KMS-11 (cell line): ENCODE data around the gene EML1.

Experiments
- H2AFZ ChIP-seq: fragments of 200-600 bp; sonication (generic); 2 replicates; pipeline ENCODE4 v1.6.1; 2016; ENCODE audit warnings: antibody characterized with exemption, mixed run types, low read depth
- H3K27ac ChIP-seq: fragments of 200-600 bp; sonication (generic); 2 replicates; pipeline ENCODE4 v1.6.1; 2016; ENCODE audit warnings: mild to moderate bottlenecking, mixed run types
- H3K27me3 ChIP-seq: fragments of 200-600 bp; sonication (generic); 2 replicates; pipeline ENCODE4 v1.6.1; 2017; ENCODE audit warnings: mild to moderate bottlenecking, low read depth, mixed run types, moderate library complexity; ENCODE audit not compliant: insufficient read depth
- H3K36me3 ChIP-seq: fragments of 200-600 bp; sonication (generic); 2 replicates; pipeline ENCODE4 v1.6.1; 2017; ENCODE audit warnings: mild to moderate bottlenecking, mixed run types; ENCODE audit not compliant: insufficient read depth
- H3K4me1 ChIP-seq: fragments of 200-600 bp; sonication (generic); 2 replicates; pipeline ENCODE4 v1.6.1; 2016; ENCODE audit warnings: mild to moderate bottlenecking, low read depth, mixed run types; ENCODE audit not compliant: poor library complexity, severe bottlenecking
- H3K4me2 ChIP-seq: fragments of 200-600 bp; sonication (generic); 2 replicates; pipeline ENCODE4 v1.7.0; 2016; ENCODE audit warnings: mild to moderate bottlenecking, mixed run types
- H3K4me3 ChIP-seq: fragments of 200-600 bp; sonication (generic); IDR thresholded peaks from 2 replicates; pipeline ENCODE4 v1.6.1; 2017; ENCODE audit warnings: low read depth, low read length, mixed read lengths; ENCODE audit not compliant: insufficient read depth
- H3K79me2 ChIP-seq: fragments of 200-600 bp; sonication (generic); 2 replicates; pipeline ENCODE4 v1.6.1; 2016; ENCODE audit warnings: low read depth, mixed run types; ENCODE audit not compliant: insufficient read depth
- H3K9ac ChIP-seq: fragments of 200-600 bp; sonication (generic); 2 replicates; pipeline ENCODE4 v1.6.1; 2016; ENCODE audit warnings: mild to moderate bottlenecking, mixed run types
- H4K20me1 ChIP-seq: fragments of 200-600 bp; sonication (generic); 2 replicates; pipeline ENCODE4 v1.6.1; 2016; ENCODE audit warnings: mild to moderate bottlenecking, mixed run types; ENCODE audit not compliant: insufficient read depth
- TF ChIP-seq, protein P1 (sequence below): fragments of 200-600 bp; sonication (generic); conservative IDR thresholded peaks from 2 replicates; pipeline ENCODE4 v1.6.1; 2017; ENCODE audit warnings: low read depth, mild to moderate bottlenecking, antibody characterized with exemption, low read length, moderate library complexity, mixed read lengths

EML1 gene

DNA sequence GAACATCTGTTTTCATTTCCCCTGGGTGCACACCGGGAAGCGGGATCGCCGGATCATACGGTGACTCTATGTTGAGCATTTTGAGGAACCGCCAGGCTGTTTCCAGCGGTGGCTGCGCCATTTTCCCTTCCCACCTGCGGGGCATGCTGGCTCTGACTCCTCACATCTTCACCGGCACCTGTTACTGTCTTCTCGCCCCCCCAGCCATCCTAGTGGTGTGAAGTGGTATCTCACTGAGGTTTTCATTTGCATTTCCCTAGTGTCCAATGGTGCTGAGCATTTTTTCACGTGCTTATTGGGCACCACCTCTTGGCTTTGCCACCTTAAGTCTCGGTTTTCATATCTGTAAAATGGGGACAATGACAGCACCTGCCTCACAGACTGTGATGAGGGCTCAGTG, 44.1 kb upstream of the EML1 start:
- Histone ChIP-seq H3K4me3 (no peak overlapping the region), H3K9ac (no peak overlapping the region), H3K79me2 (no peaks in the 10 kb centered on the region), H3K36me3 (no peaks in the 10 kb centered on the region), H3K4me1 (no peaks in the 10 kb centered on the region), H3K27me3 (peaks cover 3% of the 10 kb centered on the region; the same call in 1 of the 2 replicates), H3K27ac (no peak overlapping the region), H3K4me2 (no peak overlapping the region), H4K20me1 (no peaks in the 10 kb centered on the region), H2AFZ (no peak overlapping the region)
- TF ChIP-seq, protein P1, sequence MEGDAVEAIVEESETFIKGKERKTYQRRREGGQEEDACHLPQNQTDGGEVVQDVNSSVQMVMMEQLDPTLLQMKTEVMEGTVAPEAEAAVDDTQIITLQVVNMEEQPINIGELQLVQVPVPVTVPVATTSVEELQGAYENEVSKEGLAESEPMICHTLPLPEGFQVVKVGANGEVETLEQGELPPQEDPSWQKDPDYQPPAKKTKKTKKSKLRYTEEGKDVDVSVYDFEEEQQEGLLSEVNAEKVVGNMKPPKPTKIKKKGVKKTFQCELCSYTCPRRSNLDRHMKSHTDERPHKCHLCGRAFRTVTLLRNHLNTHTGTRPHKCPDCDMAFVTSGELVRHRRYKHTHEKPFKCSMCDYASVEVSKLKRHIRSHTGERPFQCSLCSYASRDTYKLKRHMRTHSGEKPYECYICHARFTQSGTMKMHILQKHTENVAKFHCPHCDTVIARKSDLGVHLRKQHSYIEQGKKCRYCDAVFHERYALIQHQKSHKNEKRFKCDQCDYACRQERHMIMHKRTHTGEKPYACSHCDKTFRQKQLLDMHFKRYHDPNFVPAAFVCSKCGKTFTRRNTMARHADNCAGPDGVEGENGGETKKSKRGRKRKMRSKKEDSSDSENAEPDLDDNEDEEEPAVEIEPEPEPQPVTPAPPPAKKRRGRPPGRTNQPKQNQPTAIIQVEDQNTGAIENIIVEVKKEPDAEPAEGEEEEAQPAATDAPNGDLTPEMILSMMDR = peak; percentile 15; the same call in 1 of the 2 replicates

DNA sequence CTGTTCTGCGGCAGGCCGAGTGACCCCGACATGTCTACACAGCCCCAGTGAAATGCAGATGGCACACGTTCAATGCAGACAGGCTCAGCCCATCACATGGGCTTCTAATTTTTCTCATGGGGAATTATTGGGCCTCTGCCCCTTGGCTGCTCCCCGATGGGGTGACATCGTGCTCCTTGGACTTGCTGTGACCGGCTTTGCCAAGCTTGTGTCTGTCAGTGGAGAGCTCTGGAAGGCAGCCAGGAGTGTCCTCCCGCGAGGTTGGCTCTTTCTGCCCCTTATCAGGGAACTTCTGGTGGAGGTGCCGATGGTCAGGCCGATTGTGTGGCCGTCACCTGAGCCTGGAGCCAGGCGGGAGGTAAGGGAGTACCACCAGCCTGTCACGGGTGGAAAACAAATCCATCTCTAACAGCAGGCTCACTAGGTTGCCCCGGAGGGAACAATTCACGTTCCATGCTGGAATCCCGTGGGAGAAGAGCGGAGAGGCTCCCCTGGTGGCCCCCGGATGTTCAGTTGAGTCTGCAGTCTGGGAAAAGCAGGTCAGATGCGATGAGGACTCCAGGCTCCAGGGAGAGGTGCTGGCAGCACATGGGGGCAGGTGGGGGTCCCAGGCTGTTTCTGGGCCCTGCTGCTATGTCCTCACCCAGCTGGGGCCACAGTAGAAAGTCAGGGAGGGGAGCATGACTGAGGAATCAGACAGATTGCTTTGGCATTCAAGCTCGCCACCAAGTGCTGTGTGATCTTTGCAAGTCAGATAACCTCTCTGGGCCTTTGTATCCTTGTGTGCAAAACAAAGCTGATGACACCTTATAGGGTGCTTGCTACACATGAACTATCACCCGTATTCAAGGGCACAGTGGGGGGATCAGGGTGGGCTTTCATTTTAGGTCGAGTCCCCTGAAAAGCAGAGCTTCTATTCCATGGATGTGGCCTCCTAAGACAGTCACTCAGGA, 43.2 kb upstream of the EML1 start:
- Histone ChIP-seq H3K9ac (no peak overlapping the region), H3K4me1 (no peaks in the 10 kb centered on the region), H3K27ac (no peak overlapping the region), H2AFZ (no peak overlapping the region), H3K27me3 (peaks cover 3% of the 10 kb centered on the region; the same call in 1 of the 2 replicates), H3K36me3 (no peaks in the 10 kb centered on the region), H3K79me2 (no peaks in the 10 kb centered on the region), H3K4me3 (no peak overlapping the region), H3K4me2 (no peak overlapping the region), H4K20me1 (no peaks in the 10 kb centered on the region)
- TF ChIP-seq, protein P1 = no peak

DNA sequence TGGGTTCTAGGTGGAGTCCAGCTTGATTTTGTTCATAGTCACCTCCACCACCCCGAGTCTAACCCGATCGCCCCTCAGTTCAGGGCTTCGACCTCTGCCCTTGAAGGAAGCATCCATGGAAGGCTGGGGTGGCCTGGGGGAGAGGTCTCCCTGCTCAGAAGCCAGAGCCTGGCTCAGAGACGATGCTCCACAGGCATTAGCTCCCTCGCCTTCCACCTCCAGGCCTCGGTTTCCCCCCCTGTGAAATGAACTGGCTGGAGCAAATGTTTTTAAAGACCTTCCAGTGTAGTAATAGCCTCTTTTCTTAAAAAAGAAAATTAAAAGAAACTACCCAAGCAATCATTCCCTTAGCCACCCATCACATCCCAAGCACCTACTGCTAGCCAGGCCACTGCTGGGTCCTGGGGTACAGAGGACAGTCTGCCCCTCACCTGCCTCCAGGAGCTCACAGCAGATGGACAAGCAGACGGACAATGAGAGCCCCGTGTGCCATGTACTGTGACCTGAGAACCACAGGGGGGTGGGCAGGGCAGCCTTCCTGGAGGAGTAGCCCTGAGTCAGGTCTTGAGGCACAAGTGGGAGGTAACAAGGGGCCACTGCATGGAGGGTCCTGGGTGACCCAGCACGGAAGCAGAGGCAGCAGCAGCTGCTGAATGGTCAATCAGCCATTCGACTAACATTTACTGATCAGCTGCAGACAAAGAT, 42.3 kb upstream of the EML1 start:
- Histone ChIP-seq H2AFZ (no peak overlapping the region), H3K4me1 (no peaks in the 10 kb centered on the region), H3K27ac (no peak overlapping the region), H3K9ac (no peak overlapping the region), H4K20me1 (no peaks in the 10 kb centered on the region), H3K4me3 (no peak overlapping the region), H3K27me3 (peaks cover 3% of the 10 kb centered on the region; the same call in 1 of the 2 replicates), H3K4me2 (no peak overlapping the region), H3K36me3 (no peaks in the 10 kb centered on the region), H3K79me2 (no peaks in the 10 kb centered on the region)
- TF ChIP-seq, protein P1 = no peak

DNA sequence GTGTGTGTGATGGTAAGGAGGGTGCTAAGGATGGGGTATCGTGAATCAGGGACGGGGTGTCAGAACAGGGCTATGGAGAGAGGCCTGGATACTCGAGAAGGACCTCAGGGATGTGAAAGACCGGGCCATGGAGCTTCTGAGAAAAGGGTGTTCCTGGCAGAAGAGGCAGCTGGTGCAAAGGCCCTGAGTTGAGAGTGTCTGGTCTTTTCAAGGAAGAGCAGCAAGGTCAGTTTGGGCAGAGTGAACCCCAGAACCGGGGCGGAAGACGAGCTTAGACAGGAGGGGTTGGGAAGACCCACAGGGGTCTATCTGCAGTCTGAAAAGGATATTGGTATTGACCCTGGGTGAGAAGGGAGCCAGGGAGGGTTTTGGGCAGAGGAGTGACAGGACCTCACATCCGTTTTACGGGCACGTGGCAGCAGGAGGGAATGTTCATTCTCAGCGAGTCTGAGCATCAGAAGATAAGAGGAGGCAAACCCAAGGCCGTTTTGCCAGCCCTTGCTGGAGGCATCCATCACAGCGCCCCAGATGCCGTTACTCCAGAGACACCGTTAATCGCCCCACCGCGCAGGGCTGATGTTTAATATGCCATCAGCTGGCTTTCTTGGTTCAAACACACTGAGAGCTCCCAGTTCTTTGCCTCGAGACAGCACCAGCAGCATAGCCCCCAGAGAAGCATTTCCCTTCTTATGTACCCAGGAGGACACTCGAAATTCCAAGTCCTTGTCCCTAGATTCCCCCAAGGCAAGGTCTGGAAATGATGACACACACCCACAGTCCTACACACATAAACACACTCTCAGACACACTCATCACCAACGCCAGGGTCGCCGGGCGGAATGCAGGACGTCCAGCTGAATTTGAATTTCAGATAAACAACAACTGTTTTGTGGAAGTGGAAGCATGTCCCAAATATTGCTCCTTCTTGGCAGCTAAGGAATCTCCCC, 41.4 kb upstream of the EML1 start:
- Histone ChIP-seq H3K27ac (no peak overlapping the region), H3K27me3 (peaks cover 3% of the 10 kb centered on the region; the same call in 1 of the 2 replicates), H3K79me2 (no peaks in the 10 kb centered on the region), H4K20me1 (no peaks in the 10 kb centered on the region), H2AFZ (no peak overlapping the region), H3K9ac (no peak overlapping the region), H3K4me1 (no peaks in the 10 kb centered on the region), H3K36me3 (no peaks in the 10 kb centered on the region), H3K4me3 (no peak overlapping the region), H3K4me2 (no peak overlapping the region)
- TF ChIP-seq, protein P1 = no peak
